ENCODE measurements around the gene TOR1AIP2.

TOR1AIP2 gene

GRCh38 chr1:179877586-179878265, at the start of gene TOR1AIP2:
TOR1AIP2 (minus strand) TSS chr1:179877803; CDS start chr1:179852665, 25,138 bp downstream.
- TF ChIP-seq PKNOX1 (IDR thresholded peaks at IDR 0.05) (peak; percentile 74), ZNF384 (IDR thresholded peaks at IDR 0.05) (no peak), BHLHE40 (IDR thresholded peaks at IDR 0.05; ENCODE audit: borderline replicate concordance) (no peak), ELF4 (IDR thresholded peaks at IDR 0.05) (peak; percentile 83), SUZ12 (IDR thresholded peaks at IDR 0.05) (no peak), L3MBTL2 (conservative IDR thresholded peaks at IDR 0.05) (peak; percentile 33; the same call in 1 of the 2 replicates), FOXM1 (IDR thresholded peaks at IDR 0.05; ENCODE audit: borderline replicate concordance) (no peak), CTBP1 (IDR thresholded peaks at IDR 0.05; ENCODE audit: borderline replicate concordance) (peak; percentile 19; the same call in 1 of the 2 replicates), LEF1 (IDR thresholded peaks at IDR 0.05; ENCODE audit: borderline replicate concordance) (no peak)
- POLR2A ChIA-PET, result interaction anchor here (0.6 kb wide), 1 partner anchor 47 kb away, joined by 3 read pairs; no protein-coding TSS in a partner anchor
- DNase-seq (ENCODE audit: extremely low spot score), result peak; percentile 86
- CTCF ChIA-PET, result interaction anchor here (0.7 kb wide), 1 partner anchor 302 kb away, joined by 7 read pairs; no protein-coding TSS in a partner anchor

GRCh38 chr1:179926850-179927205, 49.2 kb upstream of the TOR1AIP2 start:
- TF ChIP-seq SP1 (IDR thresholded peaks at IDR 0.05) (no peak), NFRKB (IDR thresholded peaks at IDR 0.05) (no peak), FOXA1 (IDR thresholded peaks at IDR 0.05) (no peak), ARNT (IDR thresholded peaks at IDR 0.05) (no peak), SUZ12 (IDR thresholded peaks at IDR 0.05) (no peak), FOXK2 (IDR thresholded peaks at IDR 0.05) (no peak), L3MBTL2 (conservative IDR thresholded peaks at IDR 0.05) (no peak), ZNF384 (IDR thresholded peaks at IDR 0.05) (no peak), TARDBP (IDR thresholded peaks at IDR 0.05) (no peak), LEF1 (IDR thresholded peaks at IDR 0.05; ENCODE audit: borderline replicate concordance) (no peak), FOXM1 (IDR thresholded peaks at IDR 0.05; ENCODE audit: borderline replicate concordance) (no peak), CTBP1 (IDR thresholded peaks at IDR 0.05; ENCODE audit: borderline replicate concordance) (no peak), PKNOX1 (IDR thresholded peaks at IDR 0.05) (no peak)
- DNase-seq (ENCODE audit: extremely low spot score), result no peak
- CTCF ChIA-PET, result no interaction called here
- POLR2A ChIA-PET, result interaction anchor here (2.2 kb wide), 1 partner anchor 44 kb away, joined by 12 read pairs; the partner anchor contains the start of gene TOR1AIP1

GRCh38 chr1:179925922-179926849, 48.6 kb upstream of the TOR1AIP2 start:
- no peak for TF ChIP-seq PKNOX1 (IDR thresholded peaks at IDR 0.05)
- no peak for TF ChIP-seq FOXA1 (IDR thresholded peaks at IDR 0.05)
- no peak for DNase-seq (ENCODE audit: extremely low spot score)
- ChIA-PET POLR2A (interaction anchor here (0.6 kb wide), 1 partner anchor 44 kb away, joined by 3 read pairs; the partner anchor contains the start of gene TOR1AIP1), CTCF (no interaction called here)

GRCh38 chr1:179925302-179925701, 47.7 kb upstream of the TOR1AIP2 start:
- no peak for DNase-seq (ENCODE audit: extremely low spot score)
- ChIA-PET POLR2A (interaction anchor here (0.6 kb wide), 2 partner anchors 43 to 48 kb away, joined by 3 read pairs; partner anchors contain the start of gene TOR1AIP1), CTCF (no interaction called here)
- no peak for TF ChIP-seq NFRKB (IDR thresholded peaks at IDR 0.05)
- TF ChIP-seq PKNOX1 (IDR thresholded peaks at IDR 0.05), result no peak
- no peak for TF ChIP-seq ARNT (IDR thresholded peaks at IDR 0.05)
- TF ChIP-seq FOXA1 (IDR thresholded peaks at IDR 0.05), result no peak
- TF ChIP-seq ELF4 (IDR thresholded peaks at IDR 0.05), result no peak
- TF ChIP-seq CTBP1 (IDR thresholded peaks at IDR 0.05; ENCODE audit: borderline replicate concordance), result no peak
- TF ChIP-seq SP1 (IDR thresholded peaks at IDR 0.05), result no peak
- TF ChIP-seq ZNF384 (IDR thresholded peaks at IDR 0.05), result no peak
- no peak for TF ChIP-seq FOXK2 (IDR thresholded peaks at IDR 0.05)
- no peak for TF ChIP-seq LEF1 (IDR thresholded peaks at IDR 0.05; ENCODE audit: borderline replicate concordance)
- TF ChIP-seq BHLHE40 (IDR thresholded peaks at IDR 0.05; ENCODE audit: borderline replicate concordance), result no peak
- TF ChIP-seq TARDBP (IDR thresholded peaks at IDR 0.05), result no peak
- TF ChIP-seq FOXM1 (IDR thresholded peaks at IDR 0.05; ENCODE audit: borderline replicate concordance), result no peak
- TF ChIP-seq SUZ12 (IDR thresholded peaks at IDR 0.05), result no peak
- no peak for TF ChIP-seq L3MBTL2 (conservative IDR thresholded peaks at IDR 0.05)
- TF ChIP-seq HDGF (IDR thresholded peaks at IDR 0.05; ENCODE audit: borderline replicate concordance), result no peak

GRCh38 chr1:179924268-179924667, 46.7 kb upstream of the TOR1AIP2 start:
- ChIA-PET POLR2A (interaction anchor here (1.5 kb wide), 1 partner anchor 42 kb away, joined by 7 read pairs; the partner anchor contains the start of gene TOR1AIP1), CTCF (no interaction called here)
- TF ChIP-seq TARDBP (IDR thresholded peaks at IDR 0.05), result no peak
- TF ChIP-seq HDGF (IDR thresholded peaks at IDR 0.05; ENCODE audit: borderline replicate concordance), result no peak
- no peak for TF ChIP-seq NFRKB (IDR thresholded peaks at IDR 0.05)
- TF ChIP-seq SUZ12 (IDR thresholded peaks at IDR 0.05), result no peak
- no peak for TF ChIP-seq ZNF384 (IDR thresholded peaks at IDR 0.05)
- no peak for TF ChIP-seq CTBP1 (IDR thresholded peaks at IDR 0.05; ENCODE audit: borderline replicate concordance)
- TF ChIP-seq LEF1 (IDR thresholded peaks at IDR 0.05; ENCODE audit: borderline replicate concordance), result no peak
- no peak for TF ChIP-seq FOXK2 (IDR thresholded peaks at IDR 0.05)
- TF ChIP-seq ELF4 (IDR thresholded peaks at IDR 0.05), result no peak
- TF ChIP-seq PKNOX1 (IDR thresholded peaks at IDR 0.05), result no peak
- no peak for TF ChIP-seq BHLHE40 (IDR thresholded peaks at IDR 0.05; ENCODE audit: borderline replicate concordance)
- TF ChIP-seq FOXM1 (IDR thresholded peaks at IDR 0.05; ENCODE audit: borderline replicate concordance), result no peak
- TF ChIP-seq L3MBTL2 (conservative IDR thresholded peaks at IDR 0.05), result no peak
- no peak for TF ChIP-seq FOXA1 (IDR thresholded peaks at IDR 0.05)
- TF ChIP-seq SP1 (IDR thresholded peaks at IDR 0.05), result no peak
- TF ChIP-seq ARNT (IDR thresholded peaks at IDR 0.05), result no peak
- DNase-seq (ENCODE audit: extremely low spot score), result no peak
